BJ (cell line): ENCODE data around the gene LAMC2. TPM values are rescaled to one million over a fixed set of nuclear protein-coding genes. Genes with fewer than 3 reads are reported as not detected.
"Not testable (repeated sequence)": the region's sequence is repeated elsewhere in the genome, so short reads cannot be mapped to it uniquely, and the experiment has no call there.

Experiments
- CTCF ChIA-PET: fragments of 350-600 bp; formaldehyde crosslinking; extraction: SDS; loops from one replicate; lab custom pipeline; 2021; ENCODE audit warnings: antibody characterized with exemption, inconsistent platforms; lab: Yijun Ruan, JAX
- POLR2A ChIA-PET: fragments of 300-600 bp; sonication (Branson Sonifier 250); formaldehyde crosslinking; extraction: SDS; loops from one replicate; lab custom pipeline; 2021; ENCODE audit warnings: antibody characterized with exemption; lab: Charles Lee
- DNase-seq: peaks from one replicate; pipeline ENCODE4 v3.0.0-alpha.2; 2011; ENCODE audit warnings: low read depth
- H3K27me3 ChIP-seq: 2 replicates; pipeline ENCODE4 v1.6.0; 2011; ENCODE audit warnings: low read length; ENCODE audit not compliant: control insufficient read depth, insufficient read depth
- H3K36me3 ChIP-seq: 2 replicates; pipeline ENCODE4 v1.5.1; 2011; ENCODE audit warnings: low read length; ENCODE audit not compliant: control insufficient read depth, insufficient read depth
- H3K4me3 ChIP-seq: 2 replicates; pipeline ENCODE4 v1.5.1; 2011; ENCODE audit warnings: low read depth, mild to moderate bottlenecking, control low read depth, low read length
- polyA plus RNA-seq: library from polyadenylated mRNA; depleted of rRNA; stranded (reverse); fragments of >200 nt; gene quantifications from 2 replicates; pipeline ENCODE4 v1.2.3, GENCODE V29; 2011
- TF ChIP-seq, protein P1 (sequence below): IDR thresholded peaks from 2 replicates; pipeline ENCODE4 v1.5.1; 2011; ENCODE audit warnings: low read depth, mild to moderate bottlenecking, control low read depth, inconsistent platforms, low read length, moderate library complexity; ENCODE audit not compliant: insufficient read depth

LAMC2 gene
- polyA plus RNA-seq, 1 experiment: 0.70 TPM

DNA sequence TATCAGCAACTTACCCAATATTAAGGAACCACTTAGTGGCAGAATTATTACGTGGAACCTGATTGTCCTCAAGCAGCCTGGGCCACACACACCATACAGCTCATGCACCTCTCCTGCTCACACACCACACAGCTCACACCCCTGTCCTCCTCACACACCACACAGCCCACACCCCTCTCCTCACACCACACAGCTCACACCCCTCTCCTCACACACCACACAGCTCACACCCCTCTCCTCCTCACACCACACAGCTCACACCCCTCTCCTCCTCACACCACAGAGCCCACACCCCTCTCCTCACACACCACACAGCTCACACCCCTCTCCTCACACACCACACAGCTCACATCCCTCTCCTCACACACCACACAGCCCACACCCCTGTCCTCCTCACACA lies 36.8 kb upstream of the LAMC2 start:
- POLR2A ChIA-PET: interaction anchor here (1.0 kb wide), 1 partner anchor 12 kb away, joined by 4 read pairs; no protein-coding TSS in a partner anchor
- TF ChIP-seq, protein P1, sequence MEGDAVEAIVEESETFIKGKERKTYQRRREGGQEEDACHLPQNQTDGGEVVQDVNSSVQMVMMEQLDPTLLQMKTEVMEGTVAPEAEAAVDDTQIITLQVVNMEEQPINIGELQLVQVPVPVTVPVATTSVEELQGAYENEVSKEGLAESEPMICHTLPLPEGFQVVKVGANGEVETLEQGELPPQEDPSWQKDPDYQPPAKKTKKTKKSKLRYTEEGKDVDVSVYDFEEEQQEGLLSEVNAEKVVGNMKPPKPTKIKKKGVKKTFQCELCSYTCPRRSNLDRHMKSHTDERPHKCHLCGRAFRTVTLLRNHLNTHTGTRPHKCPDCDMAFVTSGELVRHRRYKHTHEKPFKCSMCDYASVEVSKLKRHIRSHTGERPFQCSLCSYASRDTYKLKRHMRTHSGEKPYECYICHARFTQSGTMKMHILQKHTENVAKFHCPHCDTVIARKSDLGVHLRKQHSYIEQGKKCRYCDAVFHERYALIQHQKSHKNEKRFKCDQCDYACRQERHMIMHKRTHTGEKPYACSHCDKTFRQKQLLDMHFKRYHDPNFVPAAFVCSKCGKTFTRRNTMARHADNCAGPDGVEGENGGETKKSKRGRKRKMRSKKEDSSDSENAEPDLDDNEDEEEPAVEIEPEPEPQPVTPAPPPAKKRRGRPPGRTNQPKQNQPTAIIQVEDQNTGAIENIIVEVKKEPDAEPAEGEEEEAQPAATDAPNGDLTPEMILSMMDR: no peak
- Histone ChIP-seq H3K27me3 (no peaks in the 10 kb centered on the region), H3K4me3 (no peak overlapping the region), H3K36me3 (peaks cover 6% of the 10 kb centered on the region; the same call in 1 of the 2 replicates)
- DNase-seq: no peak
- CTCF ChIA-PET: interaction anchor here (0.6 to 1.4 kb wide), 3 partner anchors 9 to 187 kb away, joined by 3 to 5 read pairs (median 3); no protein-coding TSS in a partner anchor

DNA sequence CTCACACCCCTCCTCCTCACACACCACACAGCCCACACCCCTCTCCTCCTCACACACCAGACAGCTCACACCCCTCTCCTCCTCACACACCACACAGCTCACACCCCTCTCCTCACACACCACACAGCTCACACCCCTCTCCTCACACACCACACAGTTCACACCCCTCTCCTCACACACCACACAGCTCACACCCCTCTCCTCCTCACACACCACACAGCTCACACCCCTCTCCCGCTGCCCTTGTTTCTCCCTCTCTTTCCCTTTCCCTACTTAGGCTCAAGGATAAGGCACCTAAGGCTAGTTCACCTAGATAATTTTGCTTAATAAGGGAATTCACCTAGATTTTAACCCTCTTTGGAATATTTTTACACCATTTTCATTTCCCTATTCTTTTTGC lies 36.0 kb upstream of the LAMC2 start:
- H3K27me3 ChIP-seq, H3K4me3 ChIP-seq, DNase-seq, H3K36me3 ChIP-seq, POLR2A ChIA-PET: not testable (repeated sequence)
- CTCF ChIA-PET: interaction anchor here (0.6 kb wide), 1 partner anchor 67 kb away, joined by 3 read pairs; no protein-coding TSS in a partner anchor

DNA sequence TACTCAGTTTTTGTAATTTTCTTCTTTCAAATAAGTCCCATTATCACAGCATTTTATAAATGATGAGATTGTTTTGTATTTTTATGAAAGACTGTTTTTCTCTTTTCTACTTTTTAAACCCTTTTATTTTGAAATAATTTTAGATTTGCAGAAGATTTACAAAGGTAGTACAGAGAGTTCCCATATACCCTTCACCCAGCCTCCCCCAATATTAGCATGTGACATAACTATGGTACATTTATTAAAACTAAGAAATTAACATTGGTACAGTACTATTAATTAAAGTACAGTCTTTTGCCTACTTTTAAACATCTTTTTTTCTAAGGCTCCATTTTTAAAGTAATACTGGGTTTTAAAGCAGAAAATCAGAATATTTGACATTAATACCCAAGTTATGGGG lies 35.6 kb upstream of the LAMC2 start:
- no peaks in the 10 kb centered on the region for H3K36me3 ChIP-seq
- TF ChIP-seq, protein P1: no peak
- H3K4me3 ChIP-seq: no peak overlapping the region
- H3K27me3 ChIP-seq: no peaks in the 10 kb centered on the region
- ChIA-PET POLR2A (no interaction called here), CTCF (no interaction called here)
- no peak for DNase-seq

DNA sequence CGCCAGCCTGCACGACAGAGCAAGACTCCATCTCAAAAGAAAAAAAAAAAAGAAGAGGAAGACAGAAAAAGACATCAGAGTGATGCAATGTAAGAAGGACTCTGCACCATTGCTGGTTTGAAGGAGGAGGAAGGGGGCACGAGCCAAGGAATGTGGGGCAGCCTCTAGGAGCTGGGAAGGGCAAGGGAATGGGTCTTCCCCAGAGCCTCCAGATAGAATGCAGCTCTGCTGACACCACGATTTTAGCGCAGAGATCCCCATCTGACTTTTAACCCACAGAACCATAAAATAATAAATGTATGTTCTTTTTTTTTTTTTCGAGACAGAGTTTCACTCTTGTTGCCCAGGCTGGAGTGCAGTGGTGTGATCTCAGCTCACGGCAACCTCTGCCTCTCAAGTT lies 33.9 kb upstream of the LAMC2 start:
- POLR2A ChIA-PET: no interaction called here
- no peak for DNase-seq
- H3K36me3 ChIP-seq: no peaks in the 10 kb centered on the region
- CTCF ChIA-PET: interaction anchor here (0.8 to 1.4 kb wide), 2 partner anchors 33 to 76 kb away, joined by 3 read pairs; no protein-coding TSS in a partner anchor
- TF ChIP-seq, protein P1: no peak
- H3K27me3 ChIP-seq: no peaks in the 10 kb centered on the region
- no peak overlapping the region for H3K4me3 ChIP-seq

DNA sequence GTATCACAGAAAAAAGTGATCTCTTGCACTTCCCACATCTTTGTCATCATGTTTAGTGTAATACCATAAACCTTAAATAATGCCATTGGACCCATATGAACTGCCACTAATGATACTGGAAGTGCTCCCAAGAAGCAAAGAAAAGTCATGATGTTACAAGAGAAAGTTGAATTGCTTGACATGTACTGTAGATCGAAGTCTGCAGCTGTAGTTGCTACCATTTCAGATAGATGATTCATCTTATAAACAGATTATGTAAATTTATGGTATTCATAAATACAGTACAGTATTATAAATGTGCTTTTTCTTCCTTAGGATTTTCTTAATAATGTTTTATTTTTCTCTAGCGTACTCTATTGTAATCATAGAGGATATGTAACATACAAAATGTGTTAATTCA lies 30.1 kb upstream of the LAMC2 start:
- no peak overlapping the region for H3K4me3 ChIP-seq
- no peaks in the 10 kb centered on the region for H3K27me3 ChIP-seq
- POLR2A ChIA-PET: no interaction called here
- H3K36me3 ChIP-seq: no peaks in the 10 kb centered on the region
- DNase-seq: no peak
- CTCF ChIA-PET: interaction anchor here (1.9 kb wide), 1 partner anchor 11 kb away, joined by 4 read pairs; no protein-coding TSS in a partner anchor
- TF ChIP-seq, protein P1: no peak

DNA sequence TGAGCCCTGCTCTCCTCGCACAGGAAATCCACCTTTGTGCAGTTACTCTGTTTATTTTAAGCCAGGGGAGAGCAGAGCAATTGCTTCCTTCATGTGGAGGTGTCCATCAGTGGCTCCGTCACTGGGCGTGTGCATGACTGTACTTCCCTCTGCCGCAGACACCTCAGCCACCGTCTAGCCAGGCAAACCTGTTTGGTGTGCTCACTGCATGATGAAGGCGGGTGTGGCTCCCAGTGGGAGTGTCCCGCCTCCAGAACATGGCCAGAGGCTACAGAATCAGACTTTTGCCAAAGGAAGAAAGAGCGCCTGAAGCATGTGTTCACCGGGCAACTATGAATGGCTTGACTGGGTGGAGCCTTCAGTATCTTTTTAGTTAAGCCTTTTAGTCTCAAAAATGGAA lies 26.1 kb upstream of the LAMC2 start:
- H3K36me3 ChIP-seq: no peaks in the 10 kb centered on the region
- no peak for DNase-seq
- no peaks in the 10 kb centered on the region for H3K27me3 ChIP-seq
- TF ChIP-seq, protein P1: no peak
- ChIA-PET POLR2A (no interaction called here), CTCF (no interaction called here)
- H3K4me3 ChIP-seq: no peak overlapping the region
